ENCODE measurements around the gene BAHD1. TPM values are rescaled to one million over a fixed set of nuclear protein-coding genes. Genes with fewer than 3 reads are reported as not detected.

Gene BAHD1
- total RNA-seq, 4 donors from 2014 or later = 12.3 to 25.5 (median 16.2) TPM

DNA sequence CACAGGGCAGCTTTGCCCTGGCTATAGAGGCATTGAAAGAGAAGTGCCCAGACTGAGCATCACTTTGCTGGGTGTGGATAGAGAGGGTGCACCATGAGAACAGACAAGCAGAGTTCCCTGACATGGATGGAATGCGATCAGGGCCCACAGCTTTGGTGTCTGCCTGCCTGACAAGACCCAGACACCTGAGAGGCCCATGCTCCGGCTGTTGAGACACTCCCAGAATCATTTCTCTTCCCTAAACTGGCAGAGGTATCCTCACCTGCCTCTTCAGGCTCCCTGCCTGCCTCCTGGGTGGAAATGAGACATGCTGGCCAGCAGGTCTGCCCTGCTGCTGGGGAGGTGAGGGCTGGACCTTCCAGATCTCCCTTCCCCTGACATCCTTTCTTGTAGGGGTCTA is 19.7 kb downstream of the BAHD1 start:
- H3K27me3 ChIP-seq = no peaks in the 10 kb centered on the region
- peaks cover 0 to 14% (median 2%) of the 10 kb centered on the region in 4 donors for H3K4me1 ChIP-seq
- TF ChIP-seq POLR2A (IDR thresholded peaks at IDR 0.05) (no peak), EP300 (IDR thresholded peaks at IDR 0.05) (no peak)
- TF ChIP-seq, protein P1, sequence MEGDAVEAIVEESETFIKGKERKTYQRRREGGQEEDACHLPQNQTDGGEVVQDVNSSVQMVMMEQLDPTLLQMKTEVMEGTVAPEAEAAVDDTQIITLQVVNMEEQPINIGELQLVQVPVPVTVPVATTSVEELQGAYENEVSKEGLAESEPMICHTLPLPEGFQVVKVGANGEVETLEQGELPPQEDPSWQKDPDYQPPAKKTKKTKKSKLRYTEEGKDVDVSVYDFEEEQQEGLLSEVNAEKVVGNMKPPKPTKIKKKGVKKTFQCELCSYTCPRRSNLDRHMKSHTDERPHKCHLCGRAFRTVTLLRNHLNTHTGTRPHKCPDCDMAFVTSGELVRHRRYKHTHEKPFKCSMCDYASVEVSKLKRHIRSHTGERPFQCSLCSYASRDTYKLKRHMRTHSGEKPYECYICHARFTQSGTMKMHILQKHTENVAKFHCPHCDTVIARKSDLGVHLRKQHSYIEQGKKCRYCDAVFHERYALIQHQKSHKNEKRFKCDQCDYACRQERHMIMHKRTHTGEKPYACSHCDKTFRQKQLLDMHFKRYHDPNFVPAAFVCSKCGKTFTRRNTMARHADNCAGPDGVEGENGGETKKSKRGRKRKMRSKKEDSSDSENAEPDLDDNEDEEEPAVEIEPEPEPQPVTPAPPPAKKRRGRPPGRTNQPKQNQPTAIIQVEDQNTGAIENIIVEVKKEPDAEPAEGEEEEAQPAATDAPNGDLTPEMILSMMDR (IDR thresholded peaks at IDR 0.05) = no peak
- H3K27ac ChIP-seq = no peak overlapping the region
- 95 to 100% methylated on average over 2 of the region's 2 CpGs for WGBS, 2 donors
- H3K9me3 ChIP-seq = no peaks in the 10 kb centered on the region
- peaks cover 2 to 74% (median 4%) of the 10 kb centered on the region in 3 donors for H3K36me3 ChIP-seq
- no peak for DNase-seq (ENCODE audit: low spot score in 2 of 2)
- H3K4me3 ChIP-seq = no peak overlapping the region

DNA sequence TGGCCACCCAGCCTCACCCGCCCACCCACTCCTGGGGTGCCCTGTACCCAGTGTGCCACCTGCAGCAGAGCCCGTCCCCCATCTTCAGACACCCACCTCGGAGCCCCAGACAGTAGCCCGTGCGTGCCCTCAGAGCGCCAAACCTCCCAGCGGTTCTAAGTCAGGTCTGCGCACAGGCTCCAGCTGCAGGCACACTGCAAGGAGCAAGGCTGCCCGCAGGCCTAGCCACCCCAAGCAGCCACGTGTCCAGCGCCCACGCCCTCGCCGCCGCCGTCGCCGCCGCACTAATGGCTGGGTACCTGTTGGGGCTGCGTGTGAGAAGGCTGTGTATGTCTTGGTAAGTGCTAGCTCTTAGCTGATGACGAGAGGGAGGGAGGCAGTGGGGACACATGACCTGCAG is 21.2 kb downstream of the BAHD1 start:
- Histone ChIP-seq H3K36me3 (peaks cover 4 to 89% (median 4%) of the 10 kb centered on the region in 3 donors), H3K4me3 (no peak overlapping the region), H3K9me3 (no peaks in the 10 kb centered on the region), H3K4me1 (peaks cover 0 to 3% (median 0%) of the 10 kb centered on the region in 4 donors), H3K27ac (no peak overlapping the region), H3K27me3 (no peaks in the 10 kb centered on the region)
- 94 to 97% methylated on average over 21 of the region's 21 CpGs for WGBS, 2 donors
- TF ChIP-seq POLR2A (IDR thresholded peaks at IDR 0.05) (no peak), EP300 (IDR thresholded peaks at IDR 0.05) (no peak)
- TF ChIP-seq, protein P1 (IDR thresholded peaks at IDR 0.05) = no peak
- no peak for DNase-seq (ENCODE audit: low spot score in 2 of 2)

DNA sequence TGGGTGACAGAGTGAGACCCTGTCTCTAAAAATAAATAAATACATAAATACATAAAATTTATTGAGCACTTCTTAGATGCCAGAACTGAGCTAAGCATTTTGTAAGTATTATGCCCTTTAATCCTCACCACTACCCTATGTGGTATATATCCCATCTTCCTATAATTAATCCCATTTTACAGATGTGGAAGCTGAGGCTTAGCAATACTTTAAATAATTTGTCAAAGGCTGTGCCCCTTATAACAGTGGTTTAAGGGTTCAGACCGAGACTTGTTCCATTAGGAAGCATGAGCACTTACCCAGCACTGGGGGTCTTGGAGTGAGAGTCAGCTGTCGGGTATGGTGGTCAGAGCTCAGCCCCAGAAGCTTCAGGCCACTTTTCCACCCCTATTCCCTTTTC is 22.5 kb downstream of the BAHD1 start:
- 70 to 94% methylated on average over 2 of the region's 2 CpGs for WGBS, 2 donors
- Histone ChIP-seq H3K9me3 (no peaks in the 10 kb centered on the region), H3K4me3 (no peak overlapping the region), H3K27ac (no peak overlapping the region), H3K36me3 (peaks cover 4 to 98% (median 4%) of the 10 kb centered on the region in 3 donors), H3K27me3 (no peaks in the 10 kb centered on the region), H3K4me1 (peaks cover 0 to 3% (median 0%) of the 10 kb centered on the region in 4 donors)
- no peak for DNase-seq (ENCODE audit: low spot score in 2 of 2)
- TF ChIP-seq, protein P1 (IDR thresholded peaks at IDR 0.05) = no peak
- no peak for TF ChIP-seq POLR2A (IDR thresholded peaks at IDR 0.05)
- no peak for TF ChIP-seq EP300 (IDR thresholded peaks at IDR 0.05)

DNA sequence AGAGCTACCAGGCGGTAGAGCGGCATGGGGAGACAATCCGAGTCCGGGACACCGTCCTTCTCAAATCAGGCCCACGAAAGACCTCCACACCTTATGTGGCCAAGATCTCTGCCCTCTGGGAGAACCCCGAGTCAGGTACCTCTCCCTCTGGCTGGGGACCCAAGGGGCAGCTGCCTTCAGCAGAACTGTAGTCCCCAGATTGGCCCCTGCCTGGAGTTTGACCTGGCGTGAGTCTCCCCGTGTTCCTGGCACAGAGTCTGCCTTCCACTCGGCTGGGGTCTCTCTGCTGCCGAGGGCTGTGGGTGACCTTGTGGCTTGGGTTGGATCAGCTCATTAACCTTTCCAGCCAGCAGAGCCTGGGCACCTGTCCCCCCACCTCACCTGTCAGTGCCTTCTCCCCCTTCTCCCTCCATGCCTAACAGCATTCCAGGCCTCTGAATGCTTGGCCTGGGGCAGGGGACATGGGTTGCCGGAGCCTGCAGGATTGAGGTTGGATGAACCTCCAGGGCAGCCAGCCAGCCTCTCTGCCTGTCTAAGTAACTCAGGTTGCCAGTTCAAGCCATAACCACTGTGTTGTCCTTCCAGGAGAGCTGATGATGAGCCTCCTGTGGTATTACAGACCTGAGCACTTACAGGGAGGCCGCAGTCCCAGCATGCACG is 23.3 kb downstream of the BAHD1 start:
- H3K9me3 ChIP-seq = no peaks in the 10 kb centered on the region
- H3K4me1 ChIP-seq = peaks cover 0 to 3% (median 0%) of the 10 kb centered on the region in 4 donors
- no peaks in the 10 kb centered on the region for H3K27me3 ChIP-seq
- DNase-seq (ENCODE audit: low spot score in 2 of 2) = no peak
- no peak for TF ChIP-seq EP300 (IDR thresholded peaks at IDR 0.05)
- TF ChIP-seq POLR2A (IDR thresholded peaks at IDR 0.05) = no peak
- TF ChIP-seq, protein P1 (IDR thresholded peaks at IDR 0.05) = no peak
- 90 to 92% methylated on average over 13 to 14 of the region's 14 CpGs for WGBS, 2 donors
- no peak overlapping the region for H3K27ac ChIP-seq
- H3K4me3 ChIP-seq = no peak overlapping the region
- peaks cover 4 to 96% (median 4%) of the 10 kb centered on the region in 3 donors for H3K36me3 ChIP-seq

DNA sequence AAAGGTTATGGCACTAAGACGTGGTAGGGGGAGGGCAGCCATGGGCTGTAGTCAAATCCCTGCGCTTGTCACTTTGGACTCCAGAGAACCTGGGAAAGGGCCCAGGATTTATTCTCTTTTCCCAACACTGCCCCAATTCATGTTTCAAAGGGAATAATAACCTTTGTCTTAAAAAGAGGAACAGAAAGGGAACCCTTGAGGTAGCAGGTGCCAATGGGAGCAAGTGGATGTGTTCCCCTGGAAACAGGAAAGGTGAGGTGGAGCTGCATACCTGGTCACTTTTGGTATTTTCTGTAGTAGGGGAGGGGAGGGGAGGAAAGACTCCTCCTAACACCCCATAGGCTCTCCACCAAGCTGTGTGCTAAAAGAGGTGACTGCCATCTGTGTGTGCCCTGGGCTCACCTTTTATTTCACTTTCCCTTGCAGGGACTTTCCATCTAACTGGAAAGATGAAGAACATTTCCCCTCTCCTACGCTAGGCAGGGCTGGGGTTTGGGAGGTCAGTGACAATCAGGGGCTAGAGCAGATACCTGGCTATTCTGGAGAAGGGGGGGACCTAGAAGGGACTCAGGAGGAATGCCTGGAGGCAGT is 23.9 kb downstream of the BAHD1 start:
- Histone ChIP-seq H3K4me1 (peaks cover 0 to 4% (median 0%) of the 10 kb centered on the region in 4 donors), H3K27me3 (no peaks in the 10 kb centered on the region), H3K9me3 (no peaks in the 10 kb centered on the region), H3K4me3 (no peak overlapping the region), H3K36me3 (peaks cover 4 to 89% (median 4%) of the 10 kb centered on the region in 3 donors), H3K27ac (no peak overlapping the region)
- no peak for DNase-seq (ENCODE audit: low spot score in 2 of 2)
- TF ChIP-seq, protein P1 (IDR thresholded peaks at IDR 0.05) = no peak
- WGBS, 2 donors = 90 to 95% methylated on average over 3 of the region's 3 CpGs
